GM19193 (cell line): ENCODE measurements around the gene DOCK4.

Experiments
- POLR2A ChIP-seq: IDR thresholded peaks from 4 replicates; pipeline ENCODE4 v1.6.1; 2011; ENCODE audit not compliant: insufficient read depth, insufficient read length; ENCODE audit errors: extremely low read depth

Gene DOCK4

DNA sequence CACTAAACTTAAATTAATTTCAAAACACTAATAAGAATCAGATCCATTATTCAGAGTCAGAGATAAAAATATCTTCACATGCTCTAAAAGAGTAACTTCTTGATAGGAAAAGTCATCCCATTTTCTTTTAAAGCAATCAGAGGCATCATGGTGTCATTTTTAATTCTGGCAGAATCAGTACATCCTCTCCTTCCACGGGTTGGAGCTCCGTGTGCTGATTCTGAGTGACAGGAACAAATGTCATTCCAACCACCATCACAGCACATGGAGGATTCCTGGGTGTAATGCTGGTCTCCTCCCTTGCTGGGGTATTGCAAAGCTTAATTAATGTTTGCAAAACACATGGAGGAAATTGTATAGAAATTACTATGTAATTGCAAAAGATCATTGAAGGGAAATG, 529.4 kb downstream of the DOCK4 start:
- no peak for TF ChIP-seq POLR2A
